Vagina (tissue), 2 donors: ENCODE data around the gene ERBB3. TPM values are rescaled to one million over a fixed set of nuclear protein-coding genes. Genes with fewer than 3 reads are reported as not detected.

Experiments
- DNase-seq, 2 donors: peaks; one replicate each; pipeline ENCODE4 v3.0.0-alpha.2; 2017; ENCODE audit errors: extremely low spot score in 2 of 2
- H3K27ac ChIP-seq: fragments of 200-600 bp; sonication (generic); one replicate; pipeline ENCODE4 v1.5.1; 2019
- H3K27me3 ChIP-seq: fragments of 200-600 bp; sonication (generic); one replicate; pipeline ENCODE4 v1.5.1; 2019
- H3K36me3 ChIP-seq, 2 donors: fragments of 200-600 bp; sonication (generic); one replicate each; pipeline ENCODE4 v1.5.1; 2017 to 2019
- H3K4me1 ChIP-seq: fragments of 200-600 bp; sonication (generic); one replicate; pipeline ENCODE4 v1.5.1; 2019
- H3K4me3 ChIP-seq, 2 donors: fragments of 200-600 bp; sonication (generic); 1 replicate in 1 of 2; 2 replicates in 1 of 2; pipeline ENCODE4 v1.5.1; 2016 to 2019
- H3K9me3 ChIP-seq: fragments of 200-600 bp; sonication (generic); one replicate; pipeline ENCODE4 v1.5.1; 2019
- POLR2A ChIP-seq, 2 donors: fragments of 450-650 bp; IDR thresholded peaks; one replicate each; pipeline ENCODE4 v1.6.1; 2017; ENCODE audit warnings: antibody characterized with exemption in 2 of 2, mild to moderate bottlenecking in 2 of 2, moderate library complexity in 2 of 2
- POLR2AphosphoS5 ChIP-seq, 2 donors: sonication (generic); formaldehyde crosslinking; IDR thresholded peaks; one replicate each; pipeline ENCODE4 v1.9.0; 2017; ENCODE audit warnings: antibody characterized with exemption in 2 of 2, mild to moderate bottlenecking in 2 of 2, low read depth in 1 of 2; ENCODE audit not compliant: insufficient read depth in 1 of 2
- intact Hi-C: fragments of 100-400 bp; cut with DNase I; formaldehyde crosslinking; loops from one replicate; pipeline ENCODE4 v1.15.1; 2023
- total RNA-seq: library from RNA; depleted of rRNA; stranded (reverse); fragments of >200 nt; gene quantifications from one replicate; pipeline ENCODE4 v1.2.3, GENCODE V29; 2016
- TF ChIP-seq, protein P1 (sequence below), 3 experiments: fragments of 450-650 bp in 2 of 3; fragments of 200-600 bp in 1 of 3; sonication (generic) in 1 of 3; IDR thresholded peaks; one replicate each; pipeline ENCODE4 v1.5.1; 2017 to 2019; ENCODE audit warnings: antibody characterized with exemption in 3 of 3, mild to moderate bottlenecking in 2 of 3, moderate library complexity in 2 of 3

The ERBB3 gene
- total RNA-seq: 53.8 TPM

DNA sequence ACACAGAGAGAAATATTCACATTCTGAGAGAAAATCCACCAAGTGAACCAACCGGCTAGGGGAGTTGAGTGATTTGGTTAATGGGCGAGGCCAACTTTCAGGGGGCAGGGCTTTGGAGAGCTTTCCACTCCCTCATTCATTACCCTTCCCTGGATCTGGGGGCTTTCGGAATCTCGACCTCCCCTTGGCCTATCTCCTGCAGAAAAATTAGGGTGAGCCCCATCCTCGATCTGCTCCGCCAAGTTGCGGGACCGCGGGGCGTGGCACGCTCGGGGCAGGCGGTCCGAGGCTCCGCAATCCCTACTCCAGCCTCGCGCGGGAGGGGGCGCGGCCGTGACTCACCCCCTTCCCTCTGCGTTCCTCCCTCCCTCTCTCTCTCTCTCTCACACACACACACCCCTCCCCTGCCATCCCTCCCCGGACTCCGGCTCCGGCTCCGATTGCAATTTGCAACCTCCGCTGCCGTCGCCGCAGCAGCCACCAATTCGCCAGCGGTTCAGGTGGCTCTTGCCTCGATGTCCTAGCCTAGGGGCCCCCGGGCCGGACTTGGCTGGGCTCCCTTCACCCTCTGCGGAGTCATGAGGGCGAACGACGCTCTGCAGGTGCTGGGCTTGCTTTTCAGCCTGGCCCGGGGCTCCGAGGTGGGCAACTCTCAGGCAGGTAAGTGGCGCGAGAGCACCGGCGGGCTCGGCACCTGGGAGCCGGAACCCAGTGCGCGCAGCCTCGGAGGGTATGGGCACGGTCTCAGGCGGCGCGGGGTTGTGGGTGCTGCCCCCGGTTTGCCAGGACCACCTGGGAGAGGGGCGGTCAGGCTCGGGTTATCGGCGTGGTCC, at the start of gene ERBB3:
Gene ERBB3 (plus strand): TSS at position 443 of the 833 bp plus-strand sequence. CDS start 136 bp downstream, at position 579.
- no peaks in the 10 kb centered on the region for H3K36me3 ChIP-seq
- no peaks in the 10 kb centered on the region for H3K27me3 ChIP-seq
- TF ChIP-seq POLR2A (IDR thresholded peaks at IDR 0.05) (peak in 1 of 2 donors; percentile 8), POLR2AphosphoS5 (IDR thresholded peaks at IDR 0.05; ENCODE audit: insufficient read depth in 1 of 2, low read depth in 1 of 2) (peak in 1 of 2 donors; percentile 57)
- TF ChIP-seq, protein P1, sequence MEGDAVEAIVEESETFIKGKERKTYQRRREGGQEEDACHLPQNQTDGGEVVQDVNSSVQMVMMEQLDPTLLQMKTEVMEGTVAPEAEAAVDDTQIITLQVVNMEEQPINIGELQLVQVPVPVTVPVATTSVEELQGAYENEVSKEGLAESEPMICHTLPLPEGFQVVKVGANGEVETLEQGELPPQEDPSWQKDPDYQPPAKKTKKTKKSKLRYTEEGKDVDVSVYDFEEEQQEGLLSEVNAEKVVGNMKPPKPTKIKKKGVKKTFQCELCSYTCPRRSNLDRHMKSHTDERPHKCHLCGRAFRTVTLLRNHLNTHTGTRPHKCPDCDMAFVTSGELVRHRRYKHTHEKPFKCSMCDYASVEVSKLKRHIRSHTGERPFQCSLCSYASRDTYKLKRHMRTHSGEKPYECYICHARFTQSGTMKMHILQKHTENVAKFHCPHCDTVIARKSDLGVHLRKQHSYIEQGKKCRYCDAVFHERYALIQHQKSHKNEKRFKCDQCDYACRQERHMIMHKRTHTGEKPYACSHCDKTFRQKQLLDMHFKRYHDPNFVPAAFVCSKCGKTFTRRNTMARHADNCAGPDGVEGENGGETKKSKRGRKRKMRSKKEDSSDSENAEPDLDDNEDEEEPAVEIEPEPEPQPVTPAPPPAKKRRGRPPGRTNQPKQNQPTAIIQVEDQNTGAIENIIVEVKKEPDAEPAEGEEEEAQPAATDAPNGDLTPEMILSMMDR (IDR thresholded peaks at IDR 0.05): peak in 1 of 3 experiments; percentile 23
- no peak for DNase-seq
- H3K4me3 ChIP-seq: peak within 1 kb of the TSS; percentile 60 to 66
- intact Hi-C loops: no loop called here
- peak within 1 kb of the TSS; percentile 87 for H3K27ac ChIP-seq
- H3K4me1 ChIP-seq: peaks cover 8% of the 10 kb centered on the region
- H3K9me3 ChIP-seq: no peaks in the 10 kb centered on the region

DNA sequence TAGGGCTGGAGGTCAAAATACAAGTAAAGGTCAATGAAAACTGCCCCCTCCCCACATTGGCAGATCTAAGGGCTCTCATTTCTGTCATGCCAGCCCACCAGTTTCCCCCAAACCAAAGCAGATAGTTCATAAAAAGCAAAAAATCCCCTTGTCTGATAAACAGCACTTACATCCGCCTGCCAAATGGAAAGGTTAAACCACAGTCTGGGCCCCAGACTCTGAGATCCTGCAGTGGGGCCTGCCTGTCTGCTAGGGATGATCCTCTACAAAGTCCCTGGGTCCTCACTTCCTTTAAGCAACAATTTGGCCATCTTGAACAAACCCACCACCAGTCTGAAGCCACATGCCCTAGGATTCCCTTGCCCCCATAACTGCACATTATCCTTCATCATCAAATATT, 48.0 kb upstream of the ERBB3 start:
- H3K36me3 ChIP-seq: peaks cover 0 to 36% of the 10 kb centered on the region in 2 donors
- intact Hi-C loops: no loop called here
- no peaks in the 10 kb centered on the region for H3K9me3 ChIP-seq
- peaks cover 5% of the 10 kb centered on the region for H3K4me1 ChIP-seq
- TF ChIP-seq POLR2A (IDR thresholded peaks at IDR 0.05): no peak
- TF ChIP-seq POLR2AphosphoS5 (IDR thresholded peaks at IDR 0.05; ENCODE audit: insufficient read depth in 1 of 2, low read depth in 1 of 2): no peak
- TF ChIP-seq, protein P1 (IDR thresholded peaks at IDR 0.05): no peak
- DNase-seq: no peak
- no peaks in the 10 kb centered on the region for H3K27me3 ChIP-seq
- no peak overlapping the region for H3K4me3 ChIP-seq
- no peak overlapping the region for H3K27ac ChIP-seq

DNA sequence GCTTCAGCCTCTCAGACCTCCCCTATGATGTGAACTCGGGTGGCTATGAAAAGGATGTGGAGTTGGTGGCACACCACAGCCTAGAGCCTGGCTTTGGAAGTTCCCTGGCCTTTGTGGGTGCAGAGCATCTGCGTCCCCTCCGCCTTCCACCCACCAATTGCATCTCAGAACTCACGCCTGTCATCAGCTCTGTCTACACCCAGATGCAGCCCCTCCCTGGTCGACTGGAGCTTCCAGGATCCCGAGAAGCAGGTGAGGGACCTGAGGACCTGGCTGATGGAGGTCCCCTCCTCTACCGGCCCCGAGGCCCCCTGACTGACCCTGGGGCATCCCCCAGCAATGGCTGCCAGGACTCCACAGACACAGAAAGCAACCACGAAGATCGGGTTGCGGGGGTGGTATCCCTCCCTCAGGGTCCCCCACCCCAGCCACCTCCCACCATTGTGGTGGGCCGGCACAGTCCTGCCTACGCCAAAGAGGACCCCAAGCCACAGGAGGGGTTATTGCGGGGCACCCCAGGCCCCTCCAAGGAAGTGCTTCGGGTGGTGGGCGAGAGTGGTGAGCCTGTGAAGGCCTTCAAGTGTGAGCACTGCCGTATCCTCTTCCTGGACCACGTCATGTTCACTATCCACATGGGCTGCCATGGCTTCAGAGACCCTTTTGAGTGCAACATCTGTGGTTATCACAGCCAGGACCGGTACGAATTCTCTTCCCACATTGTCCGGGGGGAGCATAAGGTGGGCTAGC, 45.2 kb upstream of the ERBB3 start:
- intact Hi-C loops: no loop called here

DNA sequence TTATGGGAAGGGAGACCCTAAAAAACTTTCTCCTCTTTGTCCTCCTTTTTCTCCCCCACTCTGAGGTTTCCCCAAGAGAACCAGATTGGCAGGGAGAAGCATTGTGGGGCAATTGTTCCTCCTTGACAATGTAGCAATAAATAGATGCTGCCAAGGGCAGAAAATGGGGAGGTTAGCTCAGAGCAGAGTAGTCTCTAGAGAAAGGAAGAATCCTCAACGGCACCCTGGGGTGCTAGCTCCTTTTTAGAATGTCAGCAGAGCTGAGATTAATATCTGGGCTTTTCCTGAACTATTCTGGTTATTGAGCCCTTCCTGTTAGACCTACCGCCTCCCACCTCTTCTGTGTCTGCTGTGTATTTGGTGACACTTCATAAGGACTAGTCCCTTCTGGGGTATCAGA, 42.8 kb upstream of the ERBB3 start:
- TF ChIP-seq POLR2A (IDR thresholded peaks at IDR 0.05) (no peak), POLR2AphosphoS5 (IDR thresholded peaks at IDR 0.05; ENCODE audit: insufficient read depth in 1 of 2, low read depth in 1 of 2) (no peak)
- TF ChIP-seq, protein P1 (IDR thresholded peaks at IDR 0.05): no peak
- H3K27ac ChIP-seq: no peak overlapping the region
- DNase-seq: no peak
- peaks cover 0 to 25% of the 10 kb centered on the region in 2 donors for H3K36me3 ChIP-seq
- intact Hi-C loops: no loop called here
- H3K4me1 ChIP-seq: peaks cover 8% of the 10 kb centered on the region
- H3K9me3 ChIP-seq: no peaks in the 10 kb centered on the region
- no peaks in the 10 kb centered on the region for H3K27me3 ChIP-seq
- no peak overlapping the region for H3K4me3 ChIP-seq

More for the DNA sequence above, 45.2 kb upstream of the ERBB3 start:
- DNase-seq: no peak
- Histone ChIP-seq H3K9me3 (no peaks in the 10 kb centered on the region), H3K27me3 (no peaks in the 10 kb centered on the region), H3K36me3 (peaks cover 0 to 28% of the 10 kb centered on the region in 2 donors), H3K27ac (no peak overlapping the region), H3K4me3 (no peak overlapping the region), H3K4me1 (no peaks in the 10 kb centered on the region)
- TF ChIP-seq POLR2A (IDR thresholded peaks at IDR 0.05): no peak
- no peak for TF ChIP-seq POLR2AphosphoS5 (IDR thresholded peaks at IDR 0.05; ENCODE audit: insufficient read depth in 1 of 2, low read depth in 1 of 2)
- TF ChIP-seq, protein P1 (IDR thresholded peaks at IDR 0.05): no peak
